ENCODE measurements around the gene LCN2. TPM values are rescaled to one million over a fixed set of nuclear protein-coding genes. Genes with fewer than 3 reads are reported as not detected.

The LCN2 gene
- total RNA-seq, 1 donor from 2014 or later, result not detected

- no peak overlapping the region for H3K27ac ChIP-seq
- Mint-ChIP-seq H3K4me3 (no peak overlapping the region), H3K36me3 (peaks cover 11% of the 10 kb centered on the region), H3K27ac (no peak overlapping the region), H3K4me1 (peaks cover 11% of the 10 kb centered on the region), H3K9me3 (peaks cover 3% of the 10 kb centered on the region), H3K27me3 (ENCODE audit: insufficient read depth, low read depth) (peaks cover 6% of the 10 kb centered on the region)
- TF ChIP-seq CTCF (IDR thresholded peaks at IDR 0.05), result no peak
- TF ChIP-seq EZH2phosphoT487 (IDR thresholded peaks at IDR 0.05), result no peak
- no peak for TF ChIP-seq EZH2 (IDR thresholded peaks at IDR 0.05)
- no peaks in the 10 kb centered on the region for H3F3A ChIP-seq (ENCODE audit: low read depth)
- peaks cover 23% of the 10 kb centered on the region for H3K79me2 ChIP-seq (ENCODE audit: low read depth)
- H2AFZ ChIP-seq (replicated peaks), result no peak overlapping the region
- no peak overlapping the region for H3K4me2 ChIP-seq
- H3K4me3 ChIP-seq, result no peak overlapping the region
- no peak for DNase-seq (ENCODE audit: low spot score)
- H3K9ac ChIP-seq, result no peak overlapping the region
- H3K9me3 ChIP-seq (ENCODE audit: low read depth), result no peaks in the 10 kb centered on the region
- H3K27me3 ChIP-seq, result peaks cover 1% of the 10 kb centered on the region
- H3K36me3 ChIP-seq, result no peaks in the 10 kb centered on the region
- no peaks in the 10 kb centered on the region for H3K4me1 ChIP-seq
- peaks cover 24% of the 10 kb centered on the region for H4K20me1 ChIP-seq (ENCODE audit: low read depth)
These were observed 25.7 kb upstream of the LCN2 start for GRCh38 chr9:128123451-128124080.

- no peaks in the 10 kb centered on the region for H3K4me1 ChIP-seq
- TF ChIP-seq CTCF (IDR thresholded peaks at IDR 0.05) (no peak), EZH2phosphoT487 (IDR thresholded peaks at IDR 0.05) (no peak), EZH2 (IDR thresholded peaks at IDR 0.05) (no peak)
- H3K36me3 ChIP-seq, result no peaks in the 10 kb centered on the region
- H3K9me3 ChIP-seq (ENCODE audit: low read depth), result peaks cover 3% of the 10 kb centered on the region
- H3K4me3 ChIP-seq, result no peak overlapping the region
- no peak overlapping the region for H3K27ac ChIP-seq
- no peak overlapping the region for H2AFZ ChIP-seq (replicated peaks)
- H3K27me3 ChIP-seq, result peaks cover 10% of the 10 kb centered on the region
- H4K20me1 ChIP-seq (ENCODE audit: low read depth), result peaks cover 24% of the 10 kb centered on the region
- peaks cover 23% of the 10 kb centered on the region for H3K79me2 ChIP-seq (ENCODE audit: low read depth)
- peaks cover 13% of the 10 kb centered on the region for H3K36me3 Mint-ChIP-seq
- peaks cover 16% of the 10 kb centered on the region for H3K4me1 Mint-ChIP-seq
- H3K4me2 ChIP-seq, result no peak overlapping the region
- no peak for DNase-seq (ENCODE audit: low spot score)
- H3K27me3 Mint-ChIP-seq (ENCODE audit: insufficient read depth, low read depth), result peaks cover 6% of the 10 kb centered on the region
- no peak overlapping the region for H3K27ac Mint-ChIP-seq
- H3K9me3 Mint-ChIP-seq, result peaks cover 8% of the 10 kb centered on the region
- no peaks in the 10 kb centered on the region for H3F3A ChIP-seq (ENCODE audit: low read depth)
- no peak overlapping the region for H3K4me3 Mint-ChIP-seq
- H3K9ac ChIP-seq, result no peak overlapping the region
These were observed 24.8 kb upstream of the LCN2 start for GRCh38 chr9:128124451-128124850.

GRCh38 chr9:128124873-128125579, 24.2 kb upstream of the LCN2 start:
- peaks cover 6% of the 10 kb centered on the region for H3K27me3 Mint-ChIP-seq (ENCODE audit: insufficient read depth, low read depth)
- H3K27ac Mint-ChIP-seq, result no peak overlapping the region
- H3K4me3 Mint-ChIP-seq, result peak overlapping the region; percentile 64
- Histone ChIP-seq H3K36me3 (no peaks in the 10 kb centered on the region), H2AFZ (replicated peaks) (no peak overlapping the region), H3K9me3 (ENCODE audit: low read depth) (peaks cover 5% of the 10 kb centered on the region), H3K27me3 (peaks cover 12% of the 10 kb centered on the region), H3K9ac (no peak overlapping the region), H3K79me2 (ENCODE audit: low read depth) (peaks cover 23% of the 10 kb centered on the region), H3K4me1 (no peaks in the 10 kb centered on the region), H3K4me3 (no peak overlapping the region), H3F3A (ENCODE audit: low read depth) (no peaks in the 10 kb centered on the region), H3K4me2 (no peak overlapping the region), H4K20me1 (ENCODE audit: low read depth) (peaks cover 24% of the 10 kb centered on the region), H3K27ac (no peak overlapping the region)
- peak; percentile 76 for DNase-seq (ENCODE audit: low spot score)
- TF ChIP-seq CTCF (IDR thresholded peaks at IDR 0.05) (peak; percentile 75), EZH2phosphoT487 (IDR thresholded peaks at IDR 0.05) (no peak)
- peaks cover 13% of the 10 kb centered on the region for H3K36me3 Mint-ChIP-seq
- peaks cover 11% of the 10 kb centered on the region for H3K9me3 Mint-ChIP-seq
- peaks cover 16% of the 10 kb centered on the region for H3K4me1 Mint-ChIP-seq

All from neural progenitor cell (in vitro differentiated cells).